ENCODE results near the gene ADARB1.

DNA sequence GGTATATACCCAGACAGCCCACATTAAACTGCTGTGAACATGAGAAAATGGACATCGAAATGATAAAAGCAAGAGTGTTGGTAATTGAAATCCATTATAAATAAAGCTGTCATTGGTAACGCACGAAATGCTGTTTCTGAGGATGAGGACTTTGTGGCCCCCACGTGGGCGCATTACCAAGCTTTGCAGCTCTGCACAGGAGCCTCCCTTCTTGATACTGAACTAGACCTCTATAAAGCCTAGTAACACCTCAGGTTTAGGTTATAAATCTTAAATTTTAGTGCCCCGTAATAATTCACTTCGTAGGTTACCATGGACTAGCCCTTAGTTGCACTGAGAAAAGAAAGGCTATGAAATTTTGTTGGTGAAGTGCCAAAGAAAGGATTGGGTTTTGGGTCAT lies 45.4 kb downstream of the ADARB1 start:
- TF ChIP-seq CTCF (IDR thresholded peaks at IDR 0.05) (no peak), POLR2A (IDR thresholded peaks at IDR 0.05) (no peak)
